Esophagus (tissue), 2 donors: ENCODE measurements around the gene PDS5A. TPM values are rescaled to one million over a fixed set of nuclear protein-coding genes. Genes with fewer than 3 reads are reported as not detected.

ENCODE experiments used
- H3K27ac ChIP-seq, 2 donors: one replicate each; pipeline ENCODE4 v1.5.1; 2013; ENCODE audit warnings: low read depth in 2 of 2, mild to moderate bottlenecking in 2 of 2, inconsistent platforms in 1 of 2, low read length in 1 of 2, moderate library complexity in 1 of 2
- H3K27me3 ChIP-seq, 2 donors: one replicate each; pipeline ENCODE4 v1.6.1; 2013; ENCODE audit warnings: low read length in 2 of 2, control low read depth in 1 of 2, mild to moderate bottlenecking in 1 of 2; ENCODE audit not compliant: insufficient read depth in 2 of 2, control insufficient read depth in 1 of 2
- H3K36me3 ChIP-seq, 2 donors: one replicate each; pipeline ENCODE4 v1.6.1; 2013; ENCODE audit warnings: low read length in 1 of 2; ENCODE audit not compliant: control insufficient read depth in 2 of 2, insufficient read depth in 2 of 2
- H3K4me1 ChIP-seq, 2 donors: one replicate each; pipeline ENCODE4 v1.6.1; 2013; ENCODE audit warnings: low read length in 1 of 2; ENCODE audit not compliant: control insufficient read depth in 2 of 2, insufficient read depth in 2 of 2
- H3K4me3 ChIP-seq, 2 donors: one replicate each; pipeline ENCODE4 v1.5.1; 2013; ENCODE audit warnings: low read length in 2 of 2, mild to moderate bottlenecking in 2 of 2, low read depth in 1 of 2, moderate library complexity in 1 of 2
- H3K9me3 ChIP-seq, 2 donors: one replicate each; pipeline ENCODE4 v1.6.1; 2013; ENCODE audit warnings: mild to moderate bottlenecking in 2 of 2, low read depth in 1 of 2, low read length in 1 of 2, moderate library complexity in 1 of 2; ENCODE audit not compliant: control insufficient read depth in 2 of 2, insufficient read depth in 1 of 2
- WGBS, 2 donors: extraction: QIAGEN DNeasy Blood & Tissue Kit; methylation state at CpG; one replicate each; pipeline ENCODE4 v1.1.7; 2013; 5-methylcytosine and 5-hydroxymethylcytosine counted together
- polyA plus RNA-seq, 2 donors: library from polyadenylated mRNA; stranded (reverse); fragments of 200-250 nt; gene quantifications; one replicate each; pipeline ENCODE4 v1.2.3, GENCODE V29; 2013
- donor health status: healthy with polysubstance abuse.
- donor health status: Bipolar disorder and iron deficiency.

The PDS5A gene
- polyA plus RNA-seq, 2 donors: 16.8 to 17.0 TPM

GRCh38 chr4:39941682-39942217 lies 36.0 kb downstream of the PDS5A start:
- WGBS, 2 donors: 87% methylated on average over 2 of the region's 2 CpGs
- Histone ChIP-seq H3K9me3 (no peaks in the 10 kb centered on the region), H3K27me3 (no peaks in the 10 kb centered on the region), H3K36me3 (no peaks in the 10 kb centered on the region), H3K4me1 (no peaks in the 10 kb centered on the region), H3K27ac (no peak overlapping the region), H3K4me3 (no peak overlapping the region)

GRCh38 chr4:39937683-39938268 lies 39.9 kb downstream of the PDS5A start:
- WGBS, 2 donors: 69 to 75% methylated on average over 2 of the region's 2 CpGs
- no peaks in the 10 kb centered on the region for H3K27me3 ChIP-seq
- H3K9me3 ChIP-seq: no peaks in the 10 kb centered on the region
- H3K4me1 ChIP-seq: no peaks in the 10 kb centered on the region
- H3K36me3 ChIP-seq: no peaks in the 10 kb centered on the region
- H3K4me3 ChIP-seq: no peak overlapping the region
- H3K27ac ChIP-seq: no peak overlapping the region

- H3K27ac ChIP-seq: peak overlapping the region; percentile 47 to 68
Observed at GRCh38 chr4:39936565-39937418, 40.9 kb downstream of the PDS5A start.

GRCh38 chr4:39933671-39934590 lies 43.8 kb downstream of the PDS5A start:
- 37 to 40% methylated on average over 7 of the region's 7 CpGs for whole genome bisulfite sequencing, 2 donors
- H3K27me3 ChIP-seq: no peaks in the 10 kb centered on the region
- H3K9me3 ChIP-seq: no peaks in the 10 kb centered on the region
- H3K4me1 ChIP-seq: no peaks in the 10 kb centered on the region
- H3K27ac ChIP-seq: no peak overlapping the region
- H3K4me3 ChIP-seq: no peak overlapping the region
- no peaks in the 10 kb centered on the region for H3K36me3 ChIP-seq

More at GRCh38 chr4:39936565-39937418, 40.9 kb downstream of the PDS5A start:
- Histone ChIP-seq H3K4me3 (no peak overlapping the region), H3K27me3 (no peaks in the 10 kb centered on the region), H3K36me3 (no peaks in the 10 kb centered on the region), H3K4me1 (no peaks in the 10 kb centered on the region), H3K9me3 (no peaks in the 10 kb centered on the region)
- WGBS, 2 donors: 47 to 63% methylated on average over 6 of the region's 6 CpGs

GRCh38 chr4:39932776-39933402 lies 44.8 kb downstream of the PDS5A start:
- no peak overlapping the region for H3K4me3 ChIP-seq
- no peaks in the 10 kb centered on the region for H3K36me3 ChIP-seq
- H3K27me3 ChIP-seq: no peaks in the 10 kb centered on the region
- no peaks in the 10 kb centered on the region for H3K4me1 ChIP-seq
- H3K27ac ChIP-seq: peak overlapping the region in 1 of 2 donors; percentile 7
- 77 to 78% methylated on average over 8 of the region's 8 CpGs for WGBS, 2 donors
- no peaks in the 10 kb centered on the region for H3K9me3 ChIP-seq

GRCh38 chr4:39931441-39931901 lies 46.2 kb downstream of the PDS5A start:
- no peaks in the 10 kb centered on the region for H3K36me3 ChIP-seq
- no peak overlapping the region for H3K4me3 ChIP-seq
- no peaks in the 10 kb centered on the region for H3K4me1 ChIP-seq
- no peaks in the 10 kb centered on the region for H3K9me3 ChIP-seq
- no peaks in the 10 kb centered on the region for H3K27me3 ChIP-seq
- no peak overlapping the region for H3K27ac ChIP-seq
- WGBS, 2 donors: 62 to 69% methylated on average over 5 of the region's 5 CpGs

- Histone ChIP-seq H3K27ac (no peak overlapping the region), H3K4me1 (no peaks in the 10 kb centered on the region), H3K9me3 (no peaks in the 10 kb centered on the region), H3K27me3 (no peaks in the 10 kb centered on the region), H3K4me3 (no peak overlapping the region), H3K36me3 (no peaks in the 10 kb centered on the region)
- 90 to 93% methylated on average over 2 of the region's 2 CpGs for WGBS, 2 donors
Observed at GRCh38 chr4:39928538-39928937, 49.2 kb downstream of the PDS5A start.

GRCh38 chr4:39924014-39924413 lies 53.7 kb downstream of the PDS5A start:
- H3K27ac ChIP-seq: no peak overlapping the region
- H3K9me3 ChIP-seq: no peaks in the 10 kb centered on the region
- H3K4me3 ChIP-seq: no peak overlapping the region
- 76 to 80% methylated on average over 2 of the region's 2 CpGs for WGBS, 2 donors
- no peaks in the 10 kb centered on the region for H3K4me1 ChIP-seq
- no peaks in the 10 kb centered on the region for H3K27me3 ChIP-seq
- H3K36me3 ChIP-seq: no peaks in the 10 kb centered on the region

- Histone ChIP-seq H3K4me1 (no peaks in the 10 kb centered on the region), H3K27ac (no peak overlapping the region), H3K4me3 (no peak overlapping the region), H3K9me3 (no peaks in the 10 kb centered on the region), H3K36me3 (peaks cover 0 to 3% of the 10 kb centered on the region in 2 donors), H3K27me3 (no peaks in the 10 kb centered on the region)
- 75 to 96% methylated on average over 2 of the region's 2 CpGs for WGBS, 2 donors
Observed at GRCh38 chr4:39922399-39922798, 55.3 kb downstream of the PDS5A start.
